GM13976 (cell line): ENCODE data around the gene LGSN.
"Not testable (repeated sequence)": the region's sequence is repeated elsewhere in the genome, so short reads cannot be mapped to it uniquely, and the experiment has no call there.

Source experiments
- DNase-seq: peaks from one replicate; pipeline ENCODE4 v3.0.0; 2012; ENCODE audit warnings: low spot score
- in situ Hi-C: fragments of 300-500 bp; cut with MboI; formaldehyde crosslinking; loops from one replicate; pipeline ENCODE4 v1.12.0; 2022; ENCODE audit warnings: low sequenced_read_pairs, mixed read lengths, inconsistent platforms; ENCODE audit not compliant: unreplicated experiment
- TF ChIP-seq, protein P1 (sequence below): IDR thresholded peaks from 2 replicates; pipeline ENCODE4 v1.5.1; 2012; ENCODE audit warnings: borderline replicate concordance, mild to moderate bottlenecking; ENCODE audit not compliant: insufficient read depth; ENCODE audit errors: extremely low read depth, missing control alignments, control extremely low read depth

Gene LGSN

DNA sequence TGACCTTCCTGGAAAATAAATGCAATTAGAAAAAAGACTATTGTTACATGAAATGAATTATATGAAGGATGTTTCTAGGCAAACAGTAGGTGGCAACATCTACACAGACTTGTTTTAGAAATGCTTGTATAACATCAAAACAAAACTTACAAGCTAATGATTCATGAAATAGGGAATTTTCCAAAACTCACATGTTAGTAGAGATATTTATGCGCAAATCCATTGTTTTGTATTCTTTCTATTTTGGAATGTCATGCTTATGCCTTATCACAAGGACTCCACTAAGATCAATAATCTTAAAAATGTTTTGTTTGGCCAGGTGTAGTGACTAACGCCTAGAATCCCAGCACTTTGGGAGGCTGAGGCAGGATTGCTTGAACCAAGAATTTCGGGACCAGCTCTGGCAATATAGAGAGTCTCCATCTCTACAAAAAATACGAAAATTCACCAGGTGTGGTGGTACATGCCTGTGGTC lies 32.3 kb upstream of the LGSN start:
- in situ Hi-C loops, result loop anchor here (10.0 kb wide), 2 partner anchors 243 to 413 kb away; no protein-coding TSS in a partner anchor
- peak; percentile 21 for DNase-seq
- TF ChIP-seq, protein P1, sequence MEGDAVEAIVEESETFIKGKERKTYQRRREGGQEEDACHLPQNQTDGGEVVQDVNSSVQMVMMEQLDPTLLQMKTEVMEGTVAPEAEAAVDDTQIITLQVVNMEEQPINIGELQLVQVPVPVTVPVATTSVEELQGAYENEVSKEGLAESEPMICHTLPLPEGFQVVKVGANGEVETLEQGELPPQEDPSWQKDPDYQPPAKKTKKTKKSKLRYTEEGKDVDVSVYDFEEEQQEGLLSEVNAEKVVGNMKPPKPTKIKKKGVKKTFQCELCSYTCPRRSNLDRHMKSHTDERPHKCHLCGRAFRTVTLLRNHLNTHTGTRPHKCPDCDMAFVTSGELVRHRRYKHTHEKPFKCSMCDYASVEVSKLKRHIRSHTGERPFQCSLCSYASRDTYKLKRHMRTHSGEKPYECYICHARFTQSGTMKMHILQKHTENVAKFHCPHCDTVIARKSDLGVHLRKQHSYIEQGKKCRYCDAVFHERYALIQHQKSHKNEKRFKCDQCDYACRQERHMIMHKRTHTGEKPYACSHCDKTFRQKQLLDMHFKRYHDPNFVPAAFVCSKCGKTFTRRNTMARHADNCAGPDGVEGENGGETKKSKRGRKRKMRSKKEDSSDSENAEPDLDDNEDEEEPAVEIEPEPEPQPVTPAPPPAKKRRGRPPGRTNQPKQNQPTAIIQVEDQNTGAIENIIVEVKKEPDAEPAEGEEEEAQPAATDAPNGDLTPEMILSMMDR, result peak; percentile 38

DNA sequence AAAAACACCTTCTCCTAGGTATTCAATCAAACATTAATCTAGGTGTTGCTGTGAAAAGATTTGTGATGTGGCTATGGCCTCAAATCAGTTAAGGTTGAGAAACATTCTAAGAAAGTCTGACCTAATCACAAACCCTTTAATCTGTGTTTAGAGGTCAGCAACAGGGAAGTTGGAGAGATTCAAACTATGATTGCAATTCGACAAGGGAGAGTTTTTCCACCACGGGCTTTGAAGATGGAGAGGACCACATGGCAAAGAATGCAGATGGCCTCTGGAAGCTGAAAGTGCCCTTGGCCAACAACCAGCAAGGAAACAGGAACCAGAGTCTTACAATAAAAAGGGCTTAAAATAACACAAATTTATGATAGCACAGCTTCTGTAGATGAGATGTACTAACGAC lies 29.6 kb upstream of the LGSN start:
- DNase-seq, result no peak
- TF ChIP-seq, protein P1, result no peak
- in situ Hi-C loops, result no loop called here

- in situ Hi-C loops, result no loop called here
- DNase-seq, result no peak
- TF ChIP-seq, protein P1, result no peak
Measured at GRCh38 chr6:63348836-63349235, 29.1 kb upstream of the LGSN start.

GRCh38 chr6:63347599-63347998 lies 27.8 kb upstream of the LGSN start:
- in situ Hi-C loops, result no loop called here
- TF ChIP-seq, protein P1, result no peak
- DNase-seq, result no peak

- DNase-seq, result no peak
- in situ Hi-C loops, result no loop called here
- TF ChIP-seq, protein P1, result no peak
Measured at GRCh38 chr6:63346217-63346835, 26.5 kb upstream of the LGSN start.

- in situ Hi-C loops, result no loop called here
- DNase-seq, result no peak
- TF ChIP-seq, protein P1, result no peak
Measured at GRCh38 chr6:63340351-63340750, 20.6 kb upstream of the LGSN start.

DNA sequence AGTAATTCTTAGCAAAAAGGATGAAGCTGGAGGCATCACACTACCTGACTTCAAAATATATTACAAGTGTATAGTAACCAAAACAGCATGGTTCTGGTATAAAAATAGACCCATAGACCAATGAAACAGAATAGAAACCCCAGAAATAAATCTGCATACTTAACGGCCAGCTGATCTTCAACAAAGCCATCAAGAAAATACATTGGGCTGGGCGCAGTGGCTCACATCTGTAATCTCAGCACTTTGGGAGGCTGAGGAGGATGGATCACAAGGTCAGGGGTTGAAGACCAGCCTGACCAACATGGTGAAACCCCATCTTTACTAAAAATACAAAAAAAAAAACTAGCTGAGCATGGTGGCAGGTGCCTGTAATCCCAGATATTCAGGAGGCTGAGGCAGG lies 14.9 kb upstream of the LGSN start:
- in situ Hi-C loops, DNase-seq: not testable (repeated sequence)
